ENCODE measurements around the gene COG5. TPM values are rescaled to one million over a fixed set of nuclear protein-coding genes. Genes with fewer than 3 reads are reported as not detected.

Gene COG5
- total and polyA plus RNA-seq, 9 of the 15 experiments (the other 6 are each of a cell fraction or from before 2014, with no cell fraction given), result 15.3 to 75.1 (median 56.4) TPM

DNA sequence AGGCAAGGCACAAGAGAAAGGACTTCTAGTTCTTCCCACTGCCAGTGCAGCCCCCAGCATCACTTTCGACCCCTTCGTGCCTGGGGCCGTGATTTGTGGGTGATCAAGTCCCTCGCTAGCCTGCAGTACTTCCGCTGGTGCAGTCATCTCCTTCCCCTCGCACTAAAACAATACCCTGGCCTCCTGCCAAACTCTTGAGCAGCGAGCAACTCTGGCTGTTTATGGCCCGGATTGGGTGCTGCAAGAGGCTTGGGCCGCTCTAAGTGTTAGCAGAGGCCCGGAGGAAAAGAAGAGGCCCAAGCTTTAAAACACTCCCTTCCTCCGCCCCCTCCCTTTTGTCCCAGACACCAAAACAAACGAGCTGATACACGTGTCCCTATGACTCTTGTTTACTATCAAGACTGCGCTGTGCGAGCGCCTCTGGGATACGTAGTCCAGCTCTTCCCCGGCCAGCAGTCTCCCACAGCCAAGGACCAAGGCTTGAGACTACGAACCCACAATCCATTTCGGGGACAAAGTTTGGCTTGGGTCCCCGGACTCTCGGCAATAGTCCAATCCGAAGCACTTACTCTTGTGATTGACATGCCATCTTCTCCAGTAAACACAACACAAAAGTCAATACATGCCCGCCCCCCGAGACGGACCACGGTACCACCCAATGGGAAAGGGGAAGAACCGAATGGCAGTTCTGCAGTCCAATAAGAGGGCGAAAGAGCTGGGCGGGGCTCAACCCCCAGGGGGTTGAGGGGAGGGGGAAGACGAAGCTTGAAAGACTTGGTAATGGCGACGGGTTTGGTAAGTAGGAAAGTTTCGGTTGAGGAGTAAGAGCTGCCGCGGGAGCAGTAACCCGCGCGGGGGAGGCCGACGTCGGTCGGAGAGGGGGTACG lies 395.2 kb downstream of the COG5 start, which contains the start of gene HBP1 (continued):
- TF ChIP-seq GTF2B (IDR thresholded peaks at IDR 0.05; ENCODE audit: extremely low read depth, insufficient read length) (no peak), ZNF511 (CRISPR knock-in tag; IDR thresholded peaks at IDR 0.05) (peak; percentile 92; the same call in 1 of the 2 replicates), GTF2F1 (IDR thresholded peaks at IDR 0.05; ENCODE audit: low read depth, low read length) (no peak), SIX5 (IDR thresholded peaks at IDR 0.05; ENCODE audit: borderline replicate concordance in 1 of 2, insufficient read depth in 1 of 2, low read depth in 1 of 2, low read length in 2 of 2) (peak; percentile 90 to 95), GABPB2 (CRISPR knock-in tag; conservative IDR thresholded peaks at IDR 0.05) (no peak), MEIS2 (IDR thresholded peaks at IDR 0.05; ENCODE audit: partially characterized antibody) (peak; percentile 78), SRSF7 (optimal IDR thresholded peaks at IDR 0.05; ENCODE audit: low read depth, low read length) (no peak), ELF4 (CRISPR knock-in tag; IDR thresholded peaks at IDR 0.05) (0 out of 2 replicates have a peak, but pooled peaks have one; percentile 52), ZNF3 (CRISPR knock-in tag; IDR thresholded peaks at IDR 0.05) (no peak), NFE2 (IDR thresholded peaks at IDR 0.05; ENCODE audit: low read depth) (peak; percentile 4; the same call in 1 of the 2 replicates), SPI1 (IDR thresholded peaks at IDR 0.05; ENCODE audit: borderline replicate concordance, low read depth, low read length) (0 out of 2 replicates have a peak, but pooled peaks have one; percentile 5), TEAD4 (IDR thresholded peaks at IDR 0.05; ENCODE audit: low read length) (no peak), TEAD4 (CRISPR knock-in tag; IDR thresholded peaks at IDR 0.05; ENCODE audit: borderline replicate concordance) (no peak), DLX4 (CRISPR knock-in tag; IDR thresholded peaks at IDR 0.05) (no peak), TAL1 (IDR thresholded peaks at IDR 0.05) (no peak; the same call in none of the 2 replicates), HDAC1 (IDR thresholded peaks at IDR 0.05) (peak; percentile 33 to 96; a peak in 3 of 4 replicates)
- TF ChIP-seq, protein P1, sequence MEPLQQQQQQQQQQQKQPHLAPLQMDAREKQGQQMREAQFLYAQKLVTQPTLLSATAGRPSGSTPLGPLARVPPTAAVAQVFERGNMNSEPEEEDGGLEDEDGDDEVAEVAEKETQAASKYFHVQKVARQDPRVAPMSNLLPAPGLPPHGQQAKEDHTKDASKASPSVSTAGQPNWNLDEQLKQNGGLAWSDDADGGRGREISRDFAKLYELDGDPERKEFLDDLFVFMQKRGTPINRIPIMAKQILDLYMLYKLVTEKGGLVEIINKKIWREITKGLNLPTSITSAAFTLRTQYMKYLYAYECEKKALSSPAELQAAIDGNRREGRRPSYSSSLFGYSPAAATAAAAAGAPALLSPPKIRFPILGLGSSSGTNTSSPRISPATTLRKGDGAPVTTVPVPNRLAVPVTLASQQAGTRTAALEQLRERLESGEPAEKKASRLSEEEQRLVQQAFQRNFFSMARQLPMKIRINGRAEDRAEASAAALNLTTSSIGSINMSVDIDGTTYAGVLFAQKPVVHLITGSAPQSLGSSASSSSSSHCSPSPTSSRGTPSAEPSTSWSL (CRISPR knock-in tag; IDR thresholded peaks at IDR 0.05; ENCODE audit: borderline replicate concordance), result no peak
- TF ChIP-seq, protein P2, sequence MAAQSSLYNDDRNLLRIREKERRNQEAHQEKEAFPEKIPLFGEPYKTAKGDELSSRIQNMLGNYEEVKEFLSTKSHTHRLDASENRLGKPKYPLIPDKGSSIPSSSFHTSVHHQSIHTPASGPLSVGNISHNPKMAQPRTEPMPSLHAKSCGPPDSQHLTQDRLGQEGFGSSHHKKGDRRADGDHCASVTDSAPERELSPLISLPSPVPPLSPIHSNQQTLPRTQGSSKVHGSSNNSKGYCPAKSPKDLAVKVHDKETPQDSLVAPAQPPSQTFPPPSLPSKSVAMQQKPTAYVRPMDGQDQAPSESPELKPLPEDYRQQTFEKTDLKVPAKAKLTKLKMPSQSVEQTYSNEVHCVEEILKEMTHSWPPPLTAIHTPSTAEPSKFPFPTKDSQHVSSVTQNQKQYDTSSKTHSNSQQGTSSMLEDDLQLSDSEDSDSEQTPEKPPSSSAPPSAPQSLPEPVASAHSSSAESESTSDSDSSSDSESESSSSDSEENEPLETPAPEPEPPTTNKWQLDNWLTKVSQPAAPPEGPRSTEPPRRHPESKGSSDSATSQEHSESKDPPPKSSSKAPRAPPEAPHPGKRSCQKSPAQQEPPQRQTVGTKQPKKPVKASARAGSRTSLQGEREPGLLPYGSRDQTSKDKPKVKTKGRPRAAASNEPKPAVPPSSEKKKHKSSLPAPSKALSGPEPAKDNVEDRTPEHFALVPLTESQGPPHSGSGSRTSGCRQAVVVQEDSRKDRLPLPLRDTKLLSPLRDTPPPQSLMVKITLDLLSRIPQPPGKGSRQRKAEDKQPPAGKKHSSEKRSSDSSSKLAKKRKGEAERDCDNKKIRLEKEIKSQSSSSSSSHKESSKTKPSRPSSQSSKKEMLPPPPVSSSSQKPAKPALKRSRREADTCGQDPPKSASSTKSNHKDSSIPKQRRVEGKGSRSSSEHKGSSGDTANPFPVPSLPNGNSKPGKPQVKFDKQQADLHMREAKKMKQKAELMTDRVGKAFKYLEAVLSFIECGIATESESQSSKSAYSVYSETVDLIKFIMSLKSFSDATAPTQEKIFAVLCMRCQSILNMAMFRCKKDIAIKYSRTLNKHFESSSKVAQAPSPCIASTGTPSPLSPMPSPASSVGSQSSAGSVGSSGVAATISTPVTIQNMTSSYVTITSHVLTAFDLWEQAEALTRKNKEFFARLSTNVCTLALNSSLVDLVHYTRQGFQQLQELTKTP (IDR thresholded peaks at IDR 0.05; ENCODE audit: low read depth in 1 of 2, partially characterized antibody in 2 of 2), result peak; percentile 49 to 99
